ENCODE measurements around the gene TAGAP. TPM values are rescaled to one million over a fixed set of nuclear protein-coding genes. Genes with fewer than 3 reads are reported as not detected.

Gene TAGAP
- polyA plus RNA-seq, 3 donors from 2014 or later = 63.6 to 114 (median 84.4) TPM

DNA sequence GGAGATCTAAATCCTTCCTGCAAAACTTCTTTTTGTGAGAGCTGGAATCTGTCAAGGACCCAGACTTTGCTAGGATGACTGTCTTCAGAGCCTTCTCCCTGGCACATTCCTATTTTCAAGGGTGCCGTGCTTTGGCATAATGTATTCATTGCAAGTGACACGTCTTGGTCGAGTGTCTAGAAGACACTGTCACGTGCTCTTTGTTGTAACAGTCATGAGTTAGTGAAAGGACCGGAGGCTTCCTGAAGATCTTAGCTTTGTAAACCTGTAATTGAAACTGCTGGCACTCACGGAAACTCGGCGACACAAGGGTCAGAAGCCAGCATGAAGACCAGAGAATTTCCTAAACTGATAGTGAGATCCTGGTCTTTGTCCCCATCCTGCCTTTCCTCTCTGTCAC is 19.7 kb upstream of the TAGAP start:
- Mint-ChIP-seq H3K36me3 (peaks cover 0 to 4% (median 0%) of the 10 kb centered on the region in 3 donors), H3K27ac (peak overlapping the region; percentile 92 to 100 (median 98))
- no peak for DNase-seq

DNA sequence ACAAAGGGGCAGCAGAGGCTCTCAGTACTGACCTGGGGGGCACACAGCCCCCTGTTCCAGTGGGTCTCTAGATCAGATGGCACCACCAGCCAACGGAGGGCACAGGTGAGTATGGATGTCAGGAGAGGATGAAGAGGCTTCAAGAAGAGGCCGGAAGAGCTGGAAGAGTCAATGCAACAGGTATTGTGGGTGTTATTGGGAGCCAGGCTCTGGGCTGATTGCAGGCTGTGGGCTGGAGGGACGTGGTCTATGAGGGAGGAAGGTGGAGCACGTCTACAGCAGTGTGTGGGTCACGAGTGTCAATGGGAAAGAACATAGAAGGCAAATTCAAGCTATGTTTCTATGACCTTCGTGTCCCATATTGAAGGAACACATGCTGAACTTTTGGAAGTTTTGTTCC is 18.8 kb upstream of the TAGAP start:
- no peaks in the 10 kb centered on the region for H3K36me3 Mint-ChIP-seq
- peaks cover 74 to 84% of the 10 kb centered on the region in 2 donors for H3K4me1 Mint-ChIP-seq
- peak overlapping the region; percentile 64 to 81 (median 76) for H3K4me3 Mint-ChIP-seq

More for the DNA sequence above, 19.7 kb upstream of the TAGAP start:
- Mint-ChIP-seq H3K4me1 (peaks cover 70 to 75% of the 10 kb centered on the region in 2 donors), H3K4me3 (peak overlapping the region; percentile 17 to 81 (median 69)), H3K9me3 (no peaks in the 10 kb centered on the region), H3K27me3 (ENCODE audit: low read depth in 3 of 3) (peaks cover 2 to 7% (median 4%) of the 10 kb centered on the region in 3 donors)

DNA sequence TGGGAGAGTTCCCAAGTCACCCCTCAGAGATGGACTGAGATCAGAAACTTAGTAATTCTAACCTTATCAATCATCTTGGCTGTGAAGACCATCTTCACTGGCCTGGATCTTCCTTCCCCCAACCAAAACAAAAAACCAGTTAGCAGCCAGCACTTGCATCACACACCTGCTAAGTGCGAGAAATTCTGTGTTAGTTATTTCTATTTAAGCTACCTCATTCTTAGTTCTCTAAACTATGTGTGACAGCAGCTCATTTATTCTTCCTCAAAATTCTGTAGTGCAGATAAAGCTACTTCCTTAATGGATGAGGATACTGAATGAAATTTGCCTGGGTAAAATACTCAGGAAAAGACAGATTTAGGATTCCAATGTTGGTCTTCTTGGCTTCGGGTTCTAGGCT is 18.2 kb upstream of the TAGAP start:
- no peak for DNase-seq
- H3K9me3 Mint-ChIP-seq = no peaks in the 10 kb centered on the region
- H3K36me3 Mint-ChIP-seq = no peaks in the 10 kb centered on the region
- peak overlapping the region; percentile 64 to 81 (median 76) for H3K4me3 Mint-ChIP-seq
- H3K4me1 Mint-ChIP-seq = peaks cover 74 to 85% of the 10 kb centered on the region in 2 donors
- peaks cover 0 to 6% (median 4%) of the 10 kb centered on the region in 3 donors for H3K27me3 Mint-ChIP-seq (ENCODE audit: low read depth in 3 of 3)
- H3K27ac Mint-ChIP-seq = peak overlapping the region; percentile 92 to 100 (median 98)

More for the DNA sequence above, 18.8 kb upstream of the TAGAP start:
- H3K27me3 Mint-ChIP-seq (ENCODE audit: low read depth in 3 of 3) = peaks cover 0 to 5% (median 4%) of the 10 kb centered on the region in 3 donors
- no peak for DNase-seq
- H3K9me3 Mint-ChIP-seq = no peaks in the 10 kb centered on the region
- peak overlapping the region; percentile 92 to 100 (median 98) for H3K27ac Mint-ChIP-seq

DNA sequence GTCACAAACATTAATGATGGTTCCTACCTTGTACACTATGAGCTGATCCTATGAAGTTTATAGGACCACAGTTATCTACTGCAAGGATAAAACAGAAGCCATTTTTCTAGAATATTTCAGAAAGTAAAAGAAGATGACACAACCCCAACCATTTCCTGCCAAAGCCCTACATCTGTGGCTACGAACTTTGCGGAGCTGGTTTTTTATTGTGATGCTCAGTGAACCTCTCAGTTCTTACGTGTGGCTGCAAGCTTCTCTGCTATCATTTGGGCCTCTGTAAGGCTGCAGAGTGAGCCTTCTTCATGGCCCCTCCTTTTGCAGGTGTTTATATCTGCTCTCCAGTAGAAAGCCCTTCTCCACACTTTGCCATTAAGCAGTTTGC is 17.8 kb upstream of the TAGAP start:
- Mint-ChIP-seq H3K36me3 (no peaks in the 10 kb centered on the region), H3K4me1 (peaks cover 76 to 88% of the 10 kb centered on the region in 2 donors), H3K27ac (peak overlapping the region; percentile 92 to 100 (median 98)), H3K9me3 (no peaks in the 10 kb centered on the region), H3K4me3 (peak overlapping the region; percentile 64 to 81 (median 76)), H3K27me3 (ENCODE audit: low read depth in 3 of 3) (peaks cover 0 to 9% (median 4%) of the 10 kb centered on the region in 3 donors)
- DNase-seq = peak; percentile 77 to 83 (median 83)

DNA sequence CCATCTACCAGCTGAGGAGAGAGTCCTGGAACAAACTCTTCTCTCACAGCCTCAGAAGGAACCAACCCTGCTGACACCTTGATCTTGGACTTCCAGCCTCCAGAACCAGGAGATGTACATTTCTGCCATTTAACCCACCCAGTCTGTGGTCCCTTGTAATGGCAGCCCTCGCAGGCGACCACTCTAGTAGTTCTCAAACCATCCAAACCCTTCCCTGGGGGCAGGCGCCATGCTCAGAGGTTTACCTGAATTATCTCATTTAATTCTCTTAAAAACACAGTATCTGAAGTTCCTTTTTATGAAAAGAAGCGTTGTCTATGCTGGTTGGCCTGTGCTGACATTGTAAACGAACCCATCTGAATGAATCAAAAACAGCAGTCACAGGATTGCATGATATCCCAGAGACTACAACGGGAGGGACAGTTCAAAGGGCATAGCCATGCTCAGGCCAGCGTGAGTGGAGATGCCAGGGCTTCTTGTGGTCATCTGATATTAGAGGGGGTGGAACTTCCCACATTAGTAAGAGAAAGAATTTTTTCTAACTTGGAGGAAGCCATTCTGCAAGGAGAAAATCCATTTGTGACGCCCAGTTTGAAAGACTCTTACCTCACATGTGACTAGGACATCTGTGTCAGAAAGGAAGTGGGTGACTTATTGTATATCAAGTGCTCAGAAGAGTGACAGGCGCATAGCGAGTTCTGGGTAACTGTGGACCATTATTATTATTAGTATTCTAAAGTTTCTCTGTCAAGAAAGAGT is 17.2 kb upstream of the TAGAP start:
- no peaks in the 10 kb centered on the region for H3K9me3 Mint-ChIP-seq

DNA sequence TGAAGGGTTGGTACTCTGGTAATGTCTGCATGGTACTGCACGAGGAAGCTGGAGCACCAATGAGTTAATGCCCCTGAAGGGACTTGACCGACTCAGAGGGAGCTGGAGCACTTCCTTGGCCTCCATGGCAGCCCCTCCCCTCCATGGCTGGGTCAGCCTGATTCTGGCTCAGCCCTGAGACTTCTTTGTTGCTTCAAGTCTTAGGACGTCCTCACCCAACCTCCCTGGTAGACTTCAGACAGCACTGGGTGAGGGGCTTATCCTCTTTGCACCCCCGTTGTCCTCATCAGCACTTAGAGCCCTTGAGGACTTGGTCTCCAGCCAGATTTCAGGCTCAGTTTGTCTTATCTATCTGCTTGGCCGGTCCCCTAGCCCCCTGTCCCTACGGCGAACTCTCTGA is 16.4 kb upstream of the TAGAP start:
- no peak for DNase-seq
- peak overlapping the region; percentile 92 to 100 (median 98) for H3K27ac Mint-ChIP-seq
- H3K4me3 Mint-ChIP-seq = peak overlapping the region in 2 of 5 donors; percentile 76 to 78
- peaks cover 0 to 9% (median 4%) of the 10 kb centered on the region in 3 donors for H3K27me3 Mint-ChIP-seq (ENCODE audit: low read depth in 3 of 3)
- H3K4me1 Mint-ChIP-seq = peaks cover 89 to 94% of the 10 kb centered on the region in 2 donors
- no peaks in the 10 kb centered on the region for H3K9me3 Mint-ChIP-seq
- no peaks in the 10 kb centered on the region for H3K36me3 Mint-ChIP-seq

More for the DNA sequence above, 17.2 kb upstream of the TAGAP start:
- Mint-ChIP-seq H3K4me3 (peak overlapping the region; percentile 64 to 81 (median 76)), H3K4me1 (peaks cover 82 to 93% of the 10 kb centered on the region in 2 donors), H3K27me3 (ENCODE audit: low read depth in 3 of 3) (peaks cover 0 to 9% (median 4%) of the 10 kb centered on the region in 3 donors), H3K27ac (peak overlapping the region; percentile 92 to 100 (median 98)), H3K36me3 (no peaks in the 10 kb centered on the region)
- peak in 2 of 3 donors; percentile 71 to 77 for DNase-seq

DNA sequence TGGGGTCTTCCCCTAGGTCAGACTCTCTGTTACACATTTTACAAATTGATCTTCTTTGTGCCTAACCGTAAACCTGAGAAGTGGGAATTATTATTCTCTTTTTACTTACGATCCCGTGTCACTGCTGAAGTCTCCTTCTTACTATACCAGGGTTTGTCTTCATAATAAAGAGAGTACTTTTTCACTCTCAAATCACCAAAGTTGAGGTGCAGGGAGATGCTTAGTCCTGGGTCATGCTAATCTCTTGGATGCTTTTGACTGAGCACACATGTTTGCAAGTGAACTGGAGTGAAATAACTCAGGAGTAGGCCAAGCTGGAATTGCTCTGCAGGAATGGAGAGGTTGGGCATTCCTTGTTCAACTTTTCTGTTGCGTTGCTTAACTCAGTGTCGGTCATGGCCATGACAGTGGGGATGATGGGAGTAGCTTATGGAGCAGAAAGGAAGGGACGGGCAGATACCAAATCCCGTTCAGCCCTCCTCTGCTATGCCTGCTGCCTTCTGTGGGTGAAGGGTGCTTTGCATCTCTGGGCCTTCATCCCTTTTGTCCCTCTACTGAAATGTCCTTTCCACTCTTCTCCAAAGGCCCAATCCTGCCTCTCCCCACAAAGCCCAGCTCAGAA is 15.2 kb upstream of the TAGAP start:
- Mint-ChIP-seq H3K4me3 (peak overlapping the region in 2 of 5 donors; percentile 3 to 30), H3K9me3 (no peaks in the 10 kb centered on the region), H3K4me1 (peaks cover 89 to 94% of the 10 kb centered on the region in 2 donors), H3K36me3 (no peaks in the 10 kb centered on the region), H3K27me3 (ENCODE audit: low read depth in 3 of 3) (peaks cover 0 to 9% (median 4%) of the 10 kb centered on the region in 3 donors), H3K27ac (peak overlapping the region; percentile 76 to 100 (median 98))
- no peak for DNase-seq

DNA sequence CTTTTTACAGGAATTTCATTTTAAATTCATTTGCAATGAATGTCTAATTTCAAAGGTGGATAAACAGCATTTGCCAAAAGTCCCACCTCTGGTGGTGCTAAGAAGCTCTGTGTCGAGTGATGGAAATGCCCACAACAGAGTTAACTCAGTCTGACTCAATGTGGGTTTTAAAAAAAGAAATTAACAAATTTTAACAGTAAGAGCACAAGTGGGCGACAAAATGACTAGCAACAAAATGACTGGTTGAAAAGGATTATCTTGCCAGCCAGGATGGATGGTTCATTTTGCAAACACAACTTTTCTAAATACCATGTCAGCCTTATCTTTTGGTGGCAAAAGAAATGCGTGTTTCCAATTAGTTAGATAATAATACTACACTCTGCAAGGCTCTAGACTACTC is 14.3 kb upstream of the TAGAP start:
- peak in 1 of 3 donors; percentile 42 for DNase-seq
- Mint-ChIP-seq H3K4me1 (peaks cover 89 to 94% of the 10 kb centered on the region in 2 donors), H3K27ac (peak overlapping the region; percentile 15 to 99 (median 64)), H3K27me3 (ENCODE audit: low read depth in 3 of 3) (peaks cover 0 to 11% (median 4%) of the 10 kb centered on the region in 3 donors), H3K4me3 (peak overlapping the region in 1 of 5 donors; percentile 7), H3K36me3 (no peaks in the 10 kb centered on the region), H3K9me3 (no peaks in the 10 kb centered on the region)

DNA sequence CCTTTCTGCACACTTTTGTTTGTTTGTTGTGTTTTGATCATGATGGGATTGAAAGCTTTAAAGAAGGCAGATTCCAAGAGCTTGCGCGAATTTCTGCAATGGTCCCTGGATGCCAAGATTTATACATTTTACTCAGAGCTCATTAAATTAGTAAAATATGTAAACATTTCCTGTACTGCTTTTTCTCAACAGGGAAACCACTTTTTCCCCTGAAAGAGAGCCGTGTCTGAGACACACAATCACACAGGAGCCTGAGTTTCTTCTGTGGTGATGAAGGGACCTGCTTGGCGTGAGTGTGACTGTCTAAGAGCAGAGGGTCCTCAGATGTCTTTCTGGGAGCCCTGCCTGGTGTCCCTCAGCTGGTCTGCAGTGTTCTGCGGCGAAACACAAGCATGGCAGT is 12.1 kb upstream of the TAGAP start:
- Mint-ChIP-seq H3K4me3 (peak overlapping the region in 4 of 5 donors; percentile 19 to 63 (median 36)), H3K27me3 (ENCODE audit: low read depth in 3 of 3) (peaks cover 0 to 10% (median 4%) of the 10 kb centered on the region in 3 donors), H3K27ac (peak overlapping the region in 4 of 6 donors; percentile 2 to 85 (median 61)), H3K36me3 (no peaks in the 10 kb centered on the region), H3K9me3 (no peaks in the 10 kb centered on the region), H3K4me1 (peaks cover 83 to 88% of the 10 kb centered on the region in 2 donors)
- DNase-seq = no peak

DNA sequence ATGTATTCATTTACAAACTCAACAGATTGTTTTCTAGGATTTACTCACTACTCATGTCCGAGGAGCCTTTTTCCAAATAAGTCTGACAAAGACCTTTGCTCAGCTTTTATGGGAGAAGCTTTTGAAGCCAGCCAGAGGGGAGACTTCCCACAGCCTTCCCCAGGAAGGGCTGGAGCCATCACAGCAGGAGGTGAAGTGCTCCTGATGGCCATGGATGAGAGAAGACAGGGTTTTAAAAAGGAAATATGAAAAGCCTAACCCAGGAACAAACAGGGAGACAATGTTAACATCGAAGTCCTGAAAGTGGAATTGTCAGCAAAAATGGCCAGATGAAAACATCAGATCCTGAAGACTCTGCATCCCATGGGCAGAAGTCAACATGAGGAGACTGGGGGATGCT is 11.6 kb upstream of the TAGAP start:
- no peak for DNase-seq
- Mint-ChIP-seq H3K4me1 (peaks cover 78 to 83% of the 10 kb centered on the region in 2 donors), H3K36me3 (no peaks in the 10 kb centered on the region), H3K27ac (peak overlapping the region; percentile 26 to 85 (median 72)), H3K27me3 (ENCODE audit: low read depth in 3 of 3) (peaks cover 0 to 10% (median 3%) of the 10 kb centered on the region in 3 donors), H3K4me3 (peak overlapping the region; percentile 30 to 65 (median 54)), H3K9me3 (no peaks in the 10 kb centered on the region)

DNA sequence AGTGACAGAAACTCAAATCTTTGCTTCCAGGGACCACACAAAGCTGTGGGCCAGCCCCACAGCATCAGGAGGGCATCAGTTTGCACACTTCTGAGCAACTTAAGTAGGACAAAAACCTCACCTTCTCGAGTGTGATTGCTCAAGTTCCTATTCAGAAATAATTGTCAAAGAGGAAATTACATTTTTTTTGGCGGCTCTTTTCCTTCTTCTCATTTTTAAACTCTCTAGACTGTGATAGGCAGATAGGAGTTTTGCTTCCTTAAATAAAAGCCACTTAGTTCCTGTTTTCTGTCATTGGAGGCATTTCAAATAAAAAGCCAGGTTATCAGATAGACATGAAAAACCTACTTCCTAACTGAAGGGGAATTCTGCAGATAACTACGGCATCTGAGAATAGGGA is 11.2 kb upstream of the TAGAP start:
- Mint-ChIP-seq H3K27me3 (ENCODE audit: low read depth in 3 of 3) (peaks cover 0 to 10% (median 3%) of the 10 kb centered on the region in 3 donors), H3K27ac (peak overlapping the region; percentile 26 to 85 (median 72)), H3K4me3 (peak overlapping the region; percentile 24 to 65 (median 54)), H3K4me1 (peaks cover 74 to 79% of the 10 kb centered on the region in 2 donors), H3K36me3 (no peaks in the 10 kb centered on the region), H3K9me3 (no peaks in the 10 kb centered on the region)
- no peak for DNase-seq

DNA sequence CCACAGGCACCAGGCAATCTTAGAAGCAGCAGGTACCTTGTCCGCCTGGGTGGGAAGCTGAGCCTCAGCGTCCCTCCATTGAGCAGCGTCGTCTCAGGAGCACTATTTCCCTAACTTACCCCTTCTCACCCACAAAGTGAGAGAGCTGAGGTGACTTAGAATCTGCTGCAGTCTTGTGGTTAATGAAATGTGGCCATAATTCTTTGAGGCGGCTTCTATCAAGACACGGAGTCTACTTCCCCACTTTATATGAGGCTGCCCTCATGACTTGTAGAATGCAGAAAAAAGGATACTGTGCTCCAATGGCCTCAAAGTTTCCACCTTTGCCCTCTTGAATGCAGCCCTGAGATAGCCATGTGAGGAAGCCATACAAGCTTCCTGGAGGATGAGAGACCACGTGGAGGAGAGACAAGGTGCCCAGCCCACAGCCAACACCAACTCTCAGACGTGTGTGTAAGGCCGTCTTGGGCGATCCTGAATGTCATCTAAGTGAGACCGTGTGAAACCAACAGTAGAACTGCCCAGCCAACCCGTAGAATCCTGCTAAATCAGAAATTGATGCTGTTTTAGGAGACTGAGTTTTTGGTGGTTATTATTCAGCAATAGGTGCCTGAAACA is 9.1 kb upstream of the TAGAP start:
- H3K27me3 Mint-ChIP-seq (ENCODE audit: low read depth in 3 of 3) = peaks cover 0 to 10% (median 3%) of the 10 kb centered on the region in 3 donors
- H3K27ac Mint-ChIP-seq = peak overlapping the region; percentile 74 to 91 (median 77)
- no peaks in the 10 kb centered on the region for H3K9me3 Mint-ChIP-seq
- H3K4me1 Mint-ChIP-seq = peaks cover 54 to 58% of the 10 kb centered on the region in 2 donors
- no peaks in the 10 kb centered on the region for H3K36me3 Mint-ChIP-seq
- peak; percentile 76 to 80 (median 79) for DNase-seq
- H3K4me3 Mint-ChIP-seq = peak overlapping the region; percentile 49 to 83 (median 81)

DNA sequence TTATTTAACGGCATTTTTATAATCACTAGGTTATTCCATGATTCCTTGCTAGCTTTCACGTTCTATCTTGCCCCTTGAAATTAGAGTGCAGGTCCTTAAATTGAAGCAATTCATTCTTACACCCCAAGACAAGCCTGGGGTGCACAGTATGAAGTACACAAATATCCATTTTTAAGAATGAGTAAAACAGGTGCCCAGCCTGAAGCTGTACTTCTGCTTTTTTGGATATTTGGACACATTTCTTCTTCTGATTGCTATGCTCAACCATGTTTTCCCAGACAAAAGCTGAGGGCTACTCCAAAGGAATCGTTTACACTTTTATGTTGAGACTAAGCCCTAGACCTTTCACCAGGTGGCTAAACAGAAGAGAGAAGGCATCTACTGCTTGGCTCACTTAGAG is 7.9 kb upstream of the TAGAP start:
- Mint-ChIP-seq H3K36me3 (no peaks in the 10 kb centered on the region), H3K4me3 (peak overlapping the region in 2 of 5 donors; percentile 40 to 49), H3K27me3 (ENCODE audit: low read depth in 3 of 3) (peaks cover 0 to 7% (median 3%) of the 10 kb centered on the region in 3 donors)

More for the DNA sequence above, 7.9 kb upstream of the TAGAP start:
- Mint-ChIP-seq H3K9me3 (no peaks in the 10 kb centered on the region), H3K4me1 (peaks cover 53% of the 10 kb centered on the region in 2 donors), H3K27ac (peak overlapping the region in 1 of 6 donors; percentile 78)
- DNase-seq = no peak
